Breast epithelium (tissue), 3 donors: ENCODE measurements around the gene ZPBP.

Experiments used
- CTCF ChIP-seq, 3 donors: fragments of 450-650 bp; IDR thresholded peaks; one replicate each; pipeline ENCODE4 v1.5.1; 2016 to 2017; ENCODE audit warnings: antibody characterized with exemption in 3 of 3, mild to moderate bottlenecking in 3 of 3, moderate library complexity in 3 of 3
- POLR2A ChIP-seq: fragments of 450-650 bp; IDR thresholded peaks from one replicate; pipeline ENCODE4 v1.6.1; 2016; ENCODE audit warnings: antibody characterized with exemption, mild to moderate bottlenecking, moderate library complexity
- POLR2AphosphoS5 ChIP-seq, 3 donors: sonication (generic); formaldehyde crosslinking; IDR thresholded peaks; one replicate each; pipeline ENCODE4 v1.6.1; 2017; ENCODE audit warnings: antibody characterized with exemption in 3 of 3

GRCh38 chr7:50069613-50070012, 23.4 kb downstream of the ZPBP start:
- no peak for TF ChIP-seq CTCF (IDR thresholded peaks at IDR 0.05)
- TF ChIP-seq POLR2A, result no peak
- TF ChIP-seq POLR2AphosphoS5 (IDR thresholded peaks at IDR 0.05), result no peak
